ENCODE results near the gene SOS1.
A peak's percentile ranks its signal among the peaks of the same experiment; 100 is the strongest.

Gene SOS1

GRCh38 chr2:39120771-39121522 is at the start of gene SOS1 (continued):
- TF ChIP-seq ZNF350 (tag by site-specific recombination; IDR thresholded peaks at IDR 0.05) = no peak
- TF ChIP-seq ZNF518A (tag by site-specific recombination; conservative IDR thresholded peaks at IDR 0.05; ENCODE audit: low read depth) = no peak
- no peak for TF ChIP-seq ZNF221 (tag by site-specific recombination; IDR thresholded peaks at IDR 0.05; ENCODE audit: borderline replicate concordance)
- TF ChIP-seq ZNF426 (tag by site-specific recombination; IDR thresholded peaks at IDR 0.05) = no peak
- peak; percentile 78; the same call in 1 of the 2 replicates for TF ChIP-seq ZNF561 (tag by site-specific recombination; IDR thresholded peaks at IDR 0.05; ENCODE audit: borderline replicate concordance)
- TF ChIP-seq GLI2 (tag by site-specific recombination; IDR thresholded peaks at IDR 0.05; ENCODE audit: borderline replicate concordance, low read depth) = no peak
- TF ChIP-seq ZNF48 (tag by site-specific recombination; IDR thresholded peaks at IDR 0.05) = no peak
- peak; percentile 48; the same call in 1 of the 2 replicates for TF ChIP-seq ZBTB11 (tag by site-specific recombination; conservative IDR thresholded peaks at IDR 0.05; ENCODE audit: low read depth)
- TF ChIP-seq ZBTB26 (tag by site-specific recombination; optimal IDR thresholded peaks at IDR 0.05) = peak; percentile 37
- no peak for TF ChIP-seq ZNF202 (tag by site-specific recombination; IDR thresholded peaks at IDR 0.05; ENCODE audit: borderline replicate concordance)
- peak; percentile 75 for TF ChIP-seq SP7 (tag by site-specific recombination; IDR thresholded peaks at IDR 0.05)
- no peak for TF ChIP-seq ZNF311 (tag by site-specific recombination; IDR thresholded peaks at IDR 0.05; ENCODE audit: borderline replicate concordance)
- TF ChIP-seq YY1 (tag by site-specific recombination; IDR thresholded peaks at IDR 0.05) = no peak
- peak; percentile 96 for TF ChIP-seq PATZ1 (tag by site-specific recombination; IDR thresholded peaks at IDR 0.05)
- TF ChIP-seq ZNF404 (tag by site-specific recombination; IDR thresholded peaks at IDR 0.05) = no peak
- no peak for TF ChIP-seq ZFP3 (tag by site-specific recombination; IDR thresholded peaks at IDR 0.05; ENCODE audit: low read depth)
- TF ChIP-seq ZNF639 (tag by site-specific recombination; IDR thresholded peaks at IDR 0.05) = peak; percentile 38; the same call in 1 of the 2 replicates
- TF ChIP-seq, protein P1, sequence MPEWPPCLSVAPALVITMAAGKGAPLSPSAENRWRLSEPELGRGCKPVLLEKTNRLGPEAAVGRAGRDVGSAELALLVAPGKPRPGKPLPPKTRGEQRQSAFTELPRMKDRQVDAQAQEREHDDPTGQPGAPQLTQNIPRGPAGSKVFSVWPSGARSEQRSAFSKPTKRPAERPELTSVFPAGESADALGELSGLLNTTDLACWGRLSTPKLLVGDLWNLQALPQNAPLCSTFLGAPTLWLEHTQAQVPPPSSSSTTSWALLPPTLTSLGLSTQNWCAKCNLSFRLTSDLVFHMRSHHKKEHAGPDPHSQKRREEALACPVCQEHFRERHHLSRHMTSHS (tag by site-specific recombination; IDR thresholded peaks at IDR 0.05) = no peak
- no peak for TF ChIP-seq ZNF660 (tag by site-specific recombination; IDR thresholded peaks at IDR 0.05)
- TF ChIP-seq SCRT2 (tag by site-specific recombination; IDR thresholded peaks at IDR 0.05) = no peak
